ENCODE measurements around the gene PRPF6. TPM values are rescaled to one million over a fixed set of nuclear protein-coding genes. Genes with fewer than 3 reads are reported as not detected.

The PRPF6 gene
- total RNA-seq, 3 donors from 2014 or later = 51.2 to 64.4 (median 59.1) TPM

- DNase-seq (no peak), ATAC-seq (no peak)
- intact Hi-C loops (cut with DNase I, micrococcal nuclease) = no loop called here
- no peaks in the 10 kb centered on the region for H3K36me3 ChIP-seq (ENCODE audit: low read depth)
- no peaks in the 10 kb centered on the region for H3K9me3 ChIP-seq
- H3K4me3 ChIP-seq = no peak overlapping the region
- no peak for TF ChIP-seq CTCF (IDR thresholded peaks at IDR 0.05)
- H3K4me1 ChIP-seq (ENCODE audit: low read depth) = peaks cover 5% of the 10 kb centered on the region
Observed at GRCh38 chr20:64050261-64051032, 69.5 kb downstream of the PRPF6 start.

- no peak overlapping the region for H3K4me3 ChIP-seq
- no peak for TF ChIP-seq CTCF (IDR thresholded peaks at IDR 0.05)
- H3K4me1 ChIP-seq (ENCODE audit: low read depth) = peaks cover 5% of the 10 kb centered on the region
- no peaks in the 10 kb centered on the region for H3K36me3 ChIP-seq (ENCODE audit: low read depth)
- H3K9me3 ChIP-seq = no peaks in the 10 kb centered on the region
- no peak for DNase-seq
- intact Hi-C loops (cut with DNase I, micrococcal nuclease) = no loop called here
- no peak for ATAC-seq
Observed at GRCh38 chr20:64051033-64051452, 70.1 kb downstream of the PRPF6 start.

- Histone ChIP-seq H3K4me3 (no peak overlapping the region), H3K9me3 (no peaks in the 10 kb centered on the region), H3K36me3 (ENCODE audit: low read depth) (no peaks in the 10 kb centered on the region), H3K4me1 (ENCODE audit: low read depth) (peaks cover 5% of the 10 kb centered on the region)
- no peak for ATAC-seq
- intact Hi-C loops (cut with DNase I, micrococcal nuclease) = no loop called here
- TF ChIP-seq CTCF (IDR thresholded peaks at IDR 0.05) = no peak
- DNase-seq = no peak
Observed at GRCh38 chr20:64051561-64052325, 70.8 kb downstream of the PRPF6 start.

GRCh38 chr20:64052326-64052722 is 71.4 kb downstream of the PRPF6 start:
- Histone ChIP-seq H3K36me3 (ENCODE audit: low read depth) (no peaks in the 10 kb centered on the region), H3K4me3 (no peak overlapping the region), H3K9me3 (no peaks in the 10 kb centered on the region), H3K4me1 (ENCODE audit: low read depth) (peaks cover 5% of the 10 kb centered on the region)
- ATAC-seq (no peak), DNase-seq (no peak)
- intact Hi-C loops (cut with DNase I, micrococcal nuclease) = no loop called here
- TF ChIP-seq CTCF (IDR thresholded peaks at IDR 0.05) = no peak

- Histone ChIP-seq H3K9me3 (no peaks in the 10 kb centered on the region), H3K4me3 (no peak overlapping the region), H3K36me3 (ENCODE audit: low read depth) (no peaks in the 10 kb centered on the region), H3K4me1 (ENCODE audit: low read depth) (peaks cover 5% of the 10 kb centered on the region)
- ATAC-seq (no peak), DNase-seq (no peak)
- no peak for TF ChIP-seq CTCF (IDR thresholded peaks at IDR 0.05)
- intact Hi-C loops (cut with DNase I, micrococcal nuclease) = no loop called here
Observed at GRCh38 chr20:64052987-64053840, 72.3 kb downstream of the PRPF6 start.

Measured in mucosa of descending colon (tissue), 3 donors.